GM18951 (cell line): ENCODE measurements around the gene FGF4.
"Not testable (repeated sequence)": the region's sequence is repeated elsewhere in the genome, so short reads cannot be mapped to it uniquely, and the experiment has no call there.

ENCODE experiments used
- POLR2A ChIP-seq: IDR thresholded peaks from 4 replicates; pipeline ENCODE4 v1.6.1; 2011; ENCODE audit warnings: mild to moderate bottlenecking; ENCODE audit not compliant: insufficient read length, insufficient read depth; ENCODE audit errors: extremely low read depth
- in situ Hi-C: fragments of 300-500 bp; cut with MboI; formaldehyde crosslinking; loops from one replicate; pipeline ENCODE4 v1.12.0; 2022; ENCODE audit warnings: low sequenced_read_pairs, mixed read lengths, inconsistent platforms; ENCODE audit not compliant: unreplicated experiment

The FGF4 gene

GRCh38 chr11:69774354-69775162, 583 bp downstream of the FGF4 start:
- TF ChIP-seq POLR2A, result no peak
- in situ Hi-C loops, result no loop called here

GRCh38 chr11:69773626-69774353, 1.4 kb downstream of the FGF4 start:
- in situ Hi-C loops, result no loop called here
- no peak for TF ChIP-seq POLR2A

GRCh38 chr11:69771466-69771865, 3.7 kb downstream of the FGF4 start:
- in situ Hi-C loops, result no loop called here

GRCh38 chr11:69770540-69770939, 4.6 kb downstream of the FGF4 start:
- no peak for TF ChIP-seq POLR2A
- in situ Hi-C loops, result no loop called here

More at GRCh38 chr11:69771466-69771865, 3.7 kb downstream of the FGF4 start:
- no peak for TF ChIP-seq POLR2A

GRCh38 chr11:69765498-69765995, 9.6 kb downstream of the FGF4 start:
- in situ Hi-C loops, result no loop called here
- TF ChIP-seq POLR2A, result no peak

- in situ Hi-C loops, result not testable (repeated sequence)
Measured at GRCh38 chr11:69764918-69765317, 10.2 kb downstream of the FGF4 start.

- in situ Hi-C loops, result no loop called here
- no peak for TF ChIP-seq POLR2A
Measured at GRCh38 chr11:69760319-69760718, 14.8 kb downstream of the FGF4 start.

GRCh38 chr11:69752890-69753289, 22.3 kb downstream of the FGF4 start:
- TF ChIP-seq POLR2A, result no peak
- in situ Hi-C loops, result no loop called here

GRCh38 chr11:69750875-69751597, 24.1 kb downstream of the FGF4 start:
- in situ Hi-C loops, result no loop called here
- TF ChIP-seq POLR2A, result no peak

GRCh38 chr11:69750108-69750850, 24.9 kb downstream of the FGF4 start:
- TF ChIP-seq POLR2A, result no peak
- in situ Hi-C loops, result no loop called here

- in situ Hi-C loops, result no loop called here
- no peak for TF ChIP-seq POLR2A
Measured at GRCh38 chr11:69748637-69749036, 26.5 kb downstream of the FGF4 start.

- in situ Hi-C loops, result no loop called here
- TF ChIP-seq POLR2A, result no peak
Measured at GRCh38 chr11:69746752-69747742, 28.1 kb downstream of the FGF4 start.

- no peak for TF ChIP-seq POLR2A
- in situ Hi-C loops, result no loop called here
Measured at GRCh38 chr11:69746140-69746539, 29.0 kb downstream of the FGF4 start.
